NCI-H1436 treated with DMSO at 0.1 percent for 48 hours (cell line): Measurements from ENCODE around the gene LCAT.

ENCODE experiments used
- DNase-seq: peaks from one replicate; lab custom pipeline; 2025; lab: John Stamatoyannopoulos, UW

Gene LCAT

GRCh38 chr16:67968400-67969253 is 24.7 kb upstream of the LCAT start, which contains the start of gene SLC12A4:
TSS of gene SLC12A4 (minus strand) at chr16:67968637. CDS start at chr16:67968553, 84 bp downstream.
- DNase-seq = no peak

- DNase-seq = no peak
Measured at GRCh38 chr16:67967958-67968399, 24.1 kb upstream of the LCAT start.

GRCh38 chr16:67967183-67967957 is 23.4 kb upstream of the LCAT start:
- DNase-seq = no peak

GRCh38 chr16:67966549-67967182 is 22.7 kb upstream of the LCAT start:
- no peak for DNase-seq

- DNase-seq = no peak
Measured at GRCh38 chr16:67965668-67966548, 22.0 kb upstream of the LCAT start.

- DNase-seq = no peak
Measured at GRCh38 chr16:67964477-67965131, 20.7 kb upstream of the LCAT start.

GRCh38 chr16:67963662-67964321 is 19.9 kb upstream of the LCAT start:
- no peak for DNase-seq

GRCh38 chr16:67963292-67963661 is 19.4 kb upstream of the LCAT start:
- no peak for DNase-seq

GRCh38 chr16:67962135-67962534 is 18.2 kb upstream of the LCAT start:
- DNase-seq = no peak

- no peak for DNase-seq
Measured at GRCh38 chr16:67961551-67961957, 17.6 kb upstream of the LCAT start.

- no peak for DNase-seq
Measured at GRCh38 chr16:67959536-67960329, 15.8 kb upstream of the LCAT start.

- no peak for DNase-seq
Measured at GRCh38 chr16:67957622-67958021, 13.7 kb upstream of the LCAT start.

GRCh38 chr16:67954421-67955196 is 10.7 kb upstream of the LCAT start:
- no peak for DNase-seq

- no peak for DNase-seq
Measured at GRCh38 chr16:67953641-67954375, 9.9 kb upstream of the LCAT start.

- no peak for DNase-seq
Measured at GRCh38 chr16:67951485-67951884, 7.6 kb upstream of the LCAT start.

- DNase-seq = no peak
Measured at GRCh38 chr16:67950335-67950843, 6.5 kb upstream of the LCAT start.

- DNase-seq = no peak
Measured at GRCh38 chr16:67949645-67950044, 5.7 kb upstream of the LCAT start.

- no peak for DNase-seq
Measured at GRCh38 chr16:67948015-67948414, 4.1 kb upstream of the LCAT start.
